CD14-positive monocyte (primary cell): ENCODE results near the gene DCP2. TPM values are rescaled to one million over a fixed set of nuclear protein-coding genes. Genes with fewer than 3 reads are reported as not detected.

Experiments
- DNase-seq, 3 donors: peaks; one replicate each; pipeline ENCODE4 v3.0.0-alpha.2; 2011 to 2022
- H2AFZ ChIP-seq: 2 replicates; pipeline ENCODE4 v1.6.0; 2012; ENCODE audit warnings: mild to moderate bottlenecking, low read depth, low read length, inconsistent platforms; ENCODE audit not compliant: insufficient read depth, poor library complexity, severe bottlenecking
- H3K27ac ChIP-seq, 2 donors: 1 replicate in 1 of 2; 2 replicates in 1 of 2; pipeline ENCODE4 v1.5.1; 2012 to 2013; ENCODE audit warnings: low read length in 2 of 2, control low read depth in 1 of 2, inconsistent platforms in 1 of 2, low read depth in 1 of 2, mild to moderate bottlenecking in 1 of 2
- H3K27me3 ChIP-seq, 2 donors: one replicate each; pipeline versions ENCODE4 v1.6.0 to v1.6.1; 2011 to 2013; ENCODE audit warnings: low read length in 2 of 2; ENCODE audit not compliant: control insufficient read depth in 2 of 2, insufficient read depth in 2 of 2
- H3K36me3 ChIP-seq, 2 donors: replicated peaks in 1 of 2; 1 replicate in 1 of 2; 2 replicates in 1 of 2; pipeline versions ENCODE4 v1.5.1 to v1.6.1; 2012 to 2013; ENCODE audit warnings: low read length in 2 of 2, control low read depth in 1 of 2, inconsistent platforms in 1 of 2, mild to moderate bottlenecking in 1 of 2; ENCODE audit not compliant: insufficient read depth in 2 of 2, control insufficient read depth in 1 of 2
- H3K4me1 ChIP-seq, 2 donors: 1 replicate in 1 of 2; 2 replicates in 1 of 2; pipeline versions ENCODE4 v1.5.1 to v1.6.1; 2012 to 2013; ENCODE audit warnings: low read length in 2 of 2, control low read depth in 1 of 2, inconsistent platforms in 1 of 2, mild to moderate bottlenecking in 1 of 2, moderate library complexity in 1 of 2; ENCODE audit not compliant: insufficient read depth in 2 of 2, control insufficient read depth in 1 of 2
- H3K4me2 ChIP-seq: replicated peaks from 2 replicates; pipeline ENCODE3; 2012; ENCODE audit warnings: low read length, moderate library complexity, mild to moderate bottlenecking; ENCODE audit not compliant: poor library complexity, severe bottlenecking; ENCODE audit errors: extremely low read depth
- H3K4me3 ChIP-seq, 3 experiments: fragments of 200-600 bp in 1 of 3; sonication (generic) in 1 of 3; replicated peaks in 1 of 3; 1 replicate in 2 of 3; 2 replicates in 1 of 3; pipeline ENCODE4 v1.5.1; 2011 to 2013; ENCODE audit warnings: low read length in 3 of 3, mild to moderate bottlenecking in 3 of 3, control low read depth in 2 of 3, low read depth in 2 of 3, inconsistent platforms in 1 of 3, moderate library complexity in 1 of 3
- H3K79me2 ChIP-seq: 2 replicates; pipeline ENCODE4 v1.6.0; 2012; ENCODE audit warnings: mild to moderate bottlenecking, control low read depth, inconsistent platforms, low read length, moderate library complexity; ENCODE audit not compliant: insufficient read depth
- H3K9ac ChIP-seq: 2 replicates; pipeline ENCODE4 v1.6.0; 2017; ENCODE audit warnings: low read length, mild to moderate bottlenecking; ENCODE audit not compliant: insufficient read depth, poor library complexity, severe bottlenecking
- H3K9me3 ChIP-seq, 2 donors: replicated peaks in 1 of 2; 1 replicate in 1 of 2; 2 replicates in 1 of 2; pipeline versions ENCODE4 v1.5.1 to v1.6.1; 2012 to 2013; ENCODE audit warnings: low read length in 2 of 2, control low read depth in 1 of 2; ENCODE audit not compliant: control insufficient read depth in 1 of 2, insufficient read depth in 1 of 2
- H4K20me1 ChIP-seq: 2 replicates; pipeline ENCODE4 v1.6.0; 2012; ENCODE audit warnings: mild to moderate bottlenecking, low read length, control low read depth, moderate library complexity; ENCODE audit not compliant: insufficient read depth
- H3K27ac Mint-ChIP-seq, 7 donors: one replicate each; pipeline ENCODE4 v1.8.0; 2020; ENCODE audit warnings: mild to moderate bottlenecking in 7 of 7, mixed read lengths in 7 of 7, moderate library complexity in 6 of 7, inconsistent platforms in 2 of 7
- H3K27me3 Mint-ChIP-seq, 3 donors: one replicate each; pipeline ENCODE4 v1.8.0; 2021 to 2022; ENCODE audit warnings: low read depth in 3 of 3, mild to moderate bottlenecking in 3 of 3, mixed read lengths in 3 of 3, moderate library complexity in 3 of 3, inconsistent platforms in 1 of 3
- H3K36me3 Mint-ChIP-seq, 2 donors: one replicate each; pipeline ENCODE4 v1.8.0; 2020; ENCODE audit warnings: mixed read lengths in 2 of 2, inconsistent platforms in 1 of 2, mild to moderate bottlenecking in 1 of 2
- H3K4me1 Mint-ChIP-seq: one replicate; pipeline ENCODE4 v1.8.0; 2020; ENCODE audit warnings: mild to moderate bottlenecking, mixed read lengths
- H3K4me3 Mint-ChIP-seq, 2 donors: one replicate each; pipeline ENCODE4 v1.8.0; 2020; ENCODE audit warnings: mild to moderate bottlenecking in 2 of 2, mixed read lengths in 2 of 2, moderate library complexity in 1 of 2
- H3K9me3 Mint-ChIP-seq, 7 donors: one replicate each; pipeline ENCODE4 v1.8.0; 2020 to 2022; ENCODE audit warnings: mixed read lengths in 7 of 7, mild to moderate bottlenecking in 6 of 7, moderate library complexity in 6 of 7, inconsistent platforms in 2 of 7
- CTCF ChIP-seq: fragments of 200-600 bp; IDR thresholded peaks from one replicate; pipeline ENCODE4 v1.8.0; 2022; ENCODE audit warnings: antibody characterized with exemption, mild to moderate bottlenecking
- WGBS: methylation state at CpG from one replicate; pipeline ENCODE4 v1.1.5; 2013; ENCODE audit warnings: missing lambda C conversion rate; ENCODE audit not compliant: insufficient coverage; 5-methylcytosine and 5-hydroxymethylcytosine counted together
- intact Hi-C, 2 donors: fragments of 100-400 bp; cut with micrococcal nuclease; formaldehyde crosslinking; loops; one replicate each; pipeline versions ENCODE4 v1.15.0 to v1.15.1; 2023
- polyA plus RNA-seq, 3 donors: library from polyadenylated mRNA; depleted of rRNA in 1 of 3; unstranded in 2 of 3; stranded (reverse) in 1 of 3; fragments of 300-500 nt in 2 of 3; fragments of >200 nt in 1 of 3; fragmentation: Illumina TruSeq in 2 of 3; gene quantifications; 1 replicate in 2 of 3; 2 replicates in 1 of 3; pipeline ENCODE4 v1.2.3, GENCODE V29; 2012 to 2021

Gene DCP2
- polyA plus RNA-seq, 3 donors = 24.0 to 62.2 (median 58.9) TPM

- Mint-ChIP-seq H3K4me3 (no peak overlapping the region), H3K27me3 (peaks cover 0 to 4% (median 1%) of the 10 kb centered on the region in 3 donors), H3K36me3 (peaks cover 11 to 14% of the 10 kb centered on the region in 2 donors), H3K9me3 (no peaks in the 10 kb centered on the region), H3K27ac (peak overlapping the region in 1 of 7 donors; percentile 60), H3K4me1 (peaks cover 3% of the 10 kb centered on the region)
- Histone ChIP-seq H3K4me2 (no peak overlapping the region), H4K20me1 (peaks cover 13% of the 10 kb centered on the region), H3K4me3 (no peak overlapping the region), H3K27ac (no peak overlapping the region), H3K9me3 (no peaks in the 10 kb centered on the region), H3K4me1 (no peaks in the 10 kb centered on the region), H2AFZ (no peak overlapping the region), H3K27me3 (no peaks in the 10 kb centered on the region), H3K36me3 (peaks cover 12 to 15% of the 10 kb centered on the region in 2 donors), H3K79me2 (no peaks in the 10 kb centered on the region), H3K9ac (no peak overlapping the region)
- no peak for TF ChIP-seq CTCF
- intact Hi-C loops = no loop called here
- 100% methylated on average over 1 of the region's 2 CpGs for WGBS
- no peak for DNase-seq
Measured at GRCh38 chr5:113031557-113031956, 55.0 kb downstream of the DCP2 start.

GRCh38 chr5:113034182-113034773, 57.7 kb downstream of the DCP2 start:
- Histone ChIP-seq H2AFZ (no peak overlapping the region), H3K36me3 (no peaks in the 10 kb centered on the region), H3K9ac (no peak overlapping the region), H3K27me3 (no peaks in the 10 kb centered on the region), H3K4me2 (no peak overlapping the region), H3K27ac (no peak overlapping the region), H3K9me3 (no peaks in the 10 kb centered on the region), H3K4me1 (no peaks in the 10 kb centered on the region), H3K4me3 (no peak overlapping the region), H4K20me1 (no peaks in the 10 kb centered on the region), H3K79me2 (no peaks in the 10 kb centered on the region)
- Mint-ChIP-seq H3K4me3 (no peak overlapping the region), H3K27me3 (peaks cover 3 to 4% (median 3%) of the 10 kb centered on the region in 3 donors), H3K4me1 (peaks cover 3% of the 10 kb centered on the region), H3K9me3 (no peaks in the 10 kb centered on the region), H3K36me3 (no peaks in the 10 kb centered on the region), H3K27ac (no peak overlapping the region)
- WGBS = 98% methylated on average over 5 of the region's 13 CpGs
- DNase-seq = no peak
- no peak for TF ChIP-seq CTCF
- intact Hi-C loops = no loop called here
